SJSA1 (cell line): Measurements from ENCODE around the gene ATXN2. TPM values are rescaled to one million over a fixed set of nuclear protein-coding genes. Genes with fewer than 3 reads are reported as not detected.
"Not testable (repeated sequence)": the region's sequence is repeated elsewhere in the genome, so short reads cannot be mapped to it uniquely, and the experiment has no call there.

Experiments
- DNase-seq, 2 experiments: peaks; one replicate each; pipeline ENCODE4 v3.0.0-alpha.2; 2015 to 2020; ENCODE audit warnings: low spot score in 2 of 2, low read depth in 1 of 2
- H3K27ac ChIP-seq: fragments of 250-450 bp; sonication (Bioruptor Pico); 2 replicates; pipeline ENCODE4 v1.5.1; 2020; ENCODE audit warnings: mild to moderate bottlenecking, moderate library complexity
- H3K27me3 ChIP-seq: fragments of 250-450 bp; sonication (Bioruptor Pico); replicated peaks from 2 replicates; pipeline ENCODE4 v1.5.1; 2020; ENCODE audit warnings: mild to moderate bottlenecking, moderate library complexity
- H3K36me3 ChIP-seq: fragments of 250-450 bp; sonication (Bioruptor Pico); 2 replicates; pipeline ENCODE4 v1.5.1; 2020; ENCODE audit warnings: mild to moderate bottlenecking
- H3K4me1 ChIP-seq: fragments of 250-450 bp; sonication (Bioruptor Pico); replicated peaks from 2 replicates; pipeline ENCODE4 v1.6.1; 2021; ENCODE audit warnings: mild to moderate bottlenecking
- H3K4me3 ChIP-seq: fragments of 250-450 bp; sonication (Bioruptor Pico); 2 replicates; pipeline ENCODE4 v1.5.1; 2020; ENCODE audit warnings: mild to moderate bottlenecking
- H3K9me3 ChIP-seq: fragments of 250-450 bp; sonication (Bioruptor Pico); replicated peaks from 2 replicates; pipeline ENCODE4 v1.5.1; 2020; ENCODE audit warnings: mild to moderate bottlenecking
- total RNA-seq: library from RNA; depleted of rRNA; stranded (reverse); fragments of >200 nt; shearing (Covaris generic); gene quantifications from 2 replicates; pipeline ENCODE4 v1.2.3, GENCODE V29; 2014

Gene ATXN2
- total RNA-seq, 1 experiment from 2014 or later = 13.6 TPM

DNA sequence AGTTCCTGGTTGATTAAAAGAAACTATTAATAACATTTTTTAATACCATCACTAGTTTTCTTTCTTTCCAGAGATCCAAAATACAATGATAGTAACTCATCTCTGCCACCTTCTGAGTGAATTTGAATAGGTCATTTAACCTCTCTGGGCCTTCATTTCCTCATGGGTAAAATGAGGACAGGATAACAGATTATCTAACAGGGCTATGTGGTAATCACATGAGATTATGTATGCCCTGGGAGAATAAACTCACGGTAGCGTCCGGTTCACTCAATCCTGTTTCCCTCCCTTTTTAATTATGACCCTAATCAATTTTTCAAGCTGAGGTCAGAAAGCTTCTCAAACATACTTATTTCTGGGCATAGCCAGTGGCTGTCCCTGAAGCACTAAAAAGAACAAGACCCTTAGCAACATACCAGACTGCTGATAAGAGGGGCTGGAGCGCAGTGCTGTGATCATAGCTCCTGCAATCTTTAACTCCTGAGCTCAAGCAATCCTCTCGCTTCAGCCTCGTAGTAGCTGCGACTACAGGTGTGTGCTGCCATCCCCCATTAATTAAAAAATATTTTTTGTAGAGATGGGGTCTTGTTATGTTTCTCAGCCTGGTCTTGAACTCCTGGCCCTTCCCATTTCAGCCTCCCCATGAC lies 24.2 kb downstream of the ATXN2 start:
- H3K27me3 ChIP-seq = peaks cover 2% of the 10 kb centered on the region; the same call in 1 of the 2 replicates
- H3K9me3 ChIP-seq = peaks cover 3% of the 10 kb centered on the region
- DNase-seq = no peak
- peaks cover 3% of the 10 kb centered on the region; the same call in 1 of the 2 replicates for H3K36me3 ChIP-seq
- peaks cover 38% of the 10 kb centered on the region for H3K4me1 ChIP-seq
- no peak overlapping the region for H3K4me3 ChIP-seq
- no peak overlapping the region for H3K27ac ChIP-seq

DNA sequence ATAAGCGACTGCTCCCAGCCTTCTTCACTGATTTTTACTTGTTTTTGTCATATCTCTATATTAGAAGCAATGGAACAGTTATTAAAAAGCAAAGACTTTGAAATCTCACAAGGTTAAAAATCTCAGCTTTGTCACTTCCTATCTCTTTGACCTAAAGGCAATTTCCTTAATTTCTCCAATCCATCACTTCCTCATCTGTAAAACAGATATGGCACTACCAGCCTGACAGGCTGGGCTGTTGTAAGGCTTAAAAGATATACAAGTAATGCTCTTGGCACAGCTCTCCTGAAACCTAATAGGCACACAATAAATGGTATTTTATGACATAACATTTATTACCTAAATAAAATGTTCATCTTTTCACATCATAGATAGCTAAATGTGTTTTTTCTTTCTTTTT lies 25.6 kb downstream of the ATXN2 start:
- H3K27me3 ChIP-seq = no peaks in the 10 kb centered on the region
- H3K9me3 ChIP-seq = no peaks in the 10 kb centered on the region
- H3K4me1 ChIP-seq = peaks cover 41% of the 10 kb centered on the region
- H3K36me3 ChIP-seq = peaks cover 6% of the 10 kb centered on the region; the same call in 1 of the 2 replicates
- H3K4me3 ChIP-seq = no peak overlapping the region
- DNase-seq = no peak
- H3K27ac ChIP-seq = no peak overlapping the region

DNA sequence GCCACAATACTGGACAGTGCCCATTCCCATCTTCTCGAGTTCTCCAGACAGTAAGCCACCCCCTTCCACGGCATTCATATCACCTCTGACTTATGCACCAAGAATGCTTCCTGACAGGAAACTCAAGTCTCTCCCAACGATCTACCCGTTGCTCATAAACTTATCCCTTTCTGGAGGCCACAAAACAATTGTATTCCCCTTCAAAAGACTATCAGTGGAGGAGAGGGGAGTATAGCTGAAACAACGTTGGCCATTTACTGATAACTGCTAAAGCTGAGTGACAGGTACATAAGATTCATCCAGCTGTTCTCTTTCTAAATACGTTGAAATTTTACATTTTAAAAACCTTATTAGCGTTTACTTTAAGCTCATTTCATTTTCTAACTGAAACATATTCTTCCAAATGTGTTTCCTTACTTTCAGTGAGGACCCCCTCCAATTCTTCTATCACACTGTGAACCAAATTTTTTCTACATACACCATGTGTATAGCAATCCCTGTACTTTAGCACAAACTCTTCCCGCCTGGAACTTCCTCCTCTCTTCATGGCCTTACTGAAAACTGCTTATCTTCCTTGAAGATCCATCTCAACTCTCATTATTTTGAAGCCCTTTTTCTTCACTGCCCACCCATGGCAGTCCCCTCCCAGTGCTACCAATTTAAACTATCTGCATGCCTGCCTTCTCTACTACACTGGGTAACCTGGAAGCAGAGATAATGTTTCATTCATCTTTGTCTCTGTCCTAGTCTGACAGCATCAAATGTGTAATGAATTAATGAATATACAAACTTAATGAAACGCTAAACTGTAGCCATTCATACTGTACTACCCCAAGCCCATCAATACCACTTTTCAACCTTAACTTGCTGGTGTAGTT lies 28.8 kb downstream of the ATXN2 start:
- H3K27ac ChIP-seq = peak overlapping the region; percentile 87
- H3K36me3 ChIP-seq = peaks cover 10% of the 10 kb centered on the region; the same call in 1 of the 2 replicates
- H3K27me3 ChIP-seq = no peaks in the 10 kb centered on the region
- H3K4me1 ChIP-seq = peaks cover 33% of the 10 kb centered on the region
- no peak overlapping the region for H3K4me3 ChIP-seq
- peak; percentile 71 for DNase-seq
- H3K9me3 ChIP-seq = no peaks in the 10 kb centered on the region

DNA sequence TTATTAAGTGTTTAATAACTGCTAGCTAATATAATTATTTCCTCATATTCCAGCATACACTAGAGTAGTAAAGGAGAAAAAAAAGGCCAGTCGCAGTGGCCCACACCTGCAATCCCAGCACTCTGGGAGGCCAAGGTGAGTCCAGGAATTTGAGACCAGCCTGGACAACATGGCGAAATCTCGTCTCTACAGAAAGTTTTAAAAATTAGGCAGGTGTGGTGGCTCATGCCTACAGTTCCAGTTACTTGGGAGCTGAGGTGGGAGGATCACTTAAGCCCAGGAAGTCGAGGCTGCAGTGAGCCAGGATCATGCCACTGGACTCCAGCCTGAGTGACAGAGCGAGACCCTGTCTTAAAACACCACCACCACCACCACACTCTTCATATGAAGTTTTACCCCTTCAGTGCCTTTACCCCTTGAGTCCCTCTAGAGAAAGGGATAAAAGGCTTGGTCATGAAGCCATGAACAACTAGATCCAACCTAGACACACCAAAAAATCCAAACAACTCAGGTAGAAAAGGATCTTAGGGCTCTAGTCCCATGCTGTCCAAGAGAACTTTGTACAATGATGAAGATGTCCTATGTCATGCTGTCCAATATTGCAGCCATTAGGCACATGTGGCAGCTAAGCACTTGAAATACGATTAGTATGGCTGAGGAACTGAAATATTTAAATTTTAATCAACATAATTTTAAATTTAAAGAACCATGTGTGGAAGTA lies 29.6 kb downstream of the ATXN2 start:
- H3K36me3 ChIP-seq = peaks cover 10% of the 10 kb centered on the region; the same call in 1 of the 2 replicates
- H3K27me3 ChIP-seq = no peaks in the 10 kb centered on the region
- H3K4me3 ChIP-seq = no peak overlapping the region
- peak overlapping the region; percentile 87 for H3K27ac ChIP-seq
- no peaks in the 10 kb centered on the region for H3K9me3 ChIP-seq
- no peak for DNase-seq
- peaks cover 33% of the 10 kb centered on the region for H3K4me1 ChIP-seq

DNA sequence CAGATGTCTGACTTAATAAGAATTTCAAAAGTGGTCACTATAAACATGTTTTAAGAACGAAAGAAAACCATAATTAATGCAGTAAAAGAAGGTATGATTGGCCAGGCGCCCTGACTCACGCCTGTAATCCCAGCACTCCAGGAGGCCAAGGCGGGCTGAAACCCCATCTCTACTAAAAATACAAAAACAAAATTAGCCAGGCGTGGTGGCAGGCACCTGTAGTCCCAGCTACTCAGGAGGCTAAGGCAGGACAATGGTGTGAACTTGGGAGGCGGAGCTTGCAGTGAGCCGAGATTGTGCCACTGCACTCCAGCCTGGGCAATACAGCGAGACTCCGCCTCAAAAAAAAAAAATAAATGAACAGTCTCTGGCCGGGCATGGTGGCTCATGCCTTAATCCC lies 38.3 kb downstream of the ATXN2 start:
- not testable (repeated sequence) for DNase-seq, H3K27ac ChIP-seq, H3K27me3 ChIP-seq, H3K4me3 ChIP-seq, H3K9me3 ChIP-seq
- H3K4me1 ChIP-seq = peaks cover 10% of the 10 kb centered on the region
- peaks cover 12% of the 10 kb centered on the region for H3K36me3 ChIP-seq

DNA sequence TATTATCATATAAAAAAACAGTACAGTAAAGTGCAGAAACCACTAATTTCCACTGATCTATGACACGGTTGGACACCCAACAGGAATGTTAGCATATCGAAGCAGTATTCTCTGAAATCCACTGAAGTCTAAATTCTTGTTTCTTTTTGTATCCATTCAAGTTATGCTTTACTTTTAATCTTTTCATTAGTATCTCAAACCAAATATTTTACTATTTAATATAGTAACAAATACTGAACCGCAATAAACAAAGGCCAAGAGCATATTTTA lies 41.1 kb downstream of the ATXN2 start:
- Histone ChIP-seq H3K9me3 (no peaks in the 10 kb centered on the region), H3K4me3 (no peak overlapping the region)

DNA sequence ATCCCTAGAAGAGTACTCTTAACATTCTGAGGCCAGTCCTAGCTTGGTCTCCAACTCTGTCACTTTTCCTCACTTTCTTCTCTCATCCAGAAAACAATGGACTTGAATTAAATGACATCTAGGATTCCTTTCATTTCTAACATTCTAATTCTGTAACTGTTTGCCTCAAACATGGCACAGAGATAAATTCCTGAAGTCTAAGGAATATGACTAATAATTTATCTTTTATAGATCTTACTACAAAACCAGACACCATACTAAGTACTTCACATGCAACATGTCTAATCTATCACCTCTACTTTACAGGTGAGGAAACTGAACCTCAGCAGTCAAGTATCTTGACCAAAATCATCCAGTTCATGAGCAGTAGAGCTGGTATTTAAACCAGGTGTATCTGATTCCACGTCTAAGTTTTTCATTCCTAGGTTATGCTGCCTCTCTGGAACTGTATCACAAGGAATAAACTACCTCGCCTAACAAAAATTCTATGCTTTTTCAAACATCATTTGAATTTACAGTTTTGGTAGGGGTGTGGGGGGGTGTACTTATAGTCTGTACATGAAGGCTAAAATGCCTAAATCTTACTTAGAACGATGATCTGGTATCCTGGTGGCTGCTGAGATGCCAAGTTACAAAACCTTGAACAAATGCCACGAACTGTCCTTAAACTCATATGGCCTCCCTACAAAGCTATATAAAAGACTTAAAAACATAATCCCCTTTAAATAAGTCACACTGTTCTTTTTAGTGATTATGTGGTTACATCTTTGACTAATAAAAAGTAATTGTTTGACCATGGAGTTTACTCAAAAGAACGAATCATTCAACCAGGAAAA lies 41.6 kb downstream of the ATXN2 start:
- peaks cover 16% of the 10 kb centered on the region for H3K36me3 ChIP-seq
- DNase-seq = peak in 1 of 2 experiments; percentile 18
- H3K27ac ChIP-seq = peak overlapping the region; percentile 14; the same call in 1 of the 2 replicates
- no peaks in the 10 kb centered on the region for H3K9me3 ChIP-seq
- H3K4me3 ChIP-seq = no peak overlapping the region
- peaks cover 10% of the 10 kb centered on the region for H3K4me1 ChIP-seq
- H3K27me3 ChIP-seq = no peaks in the 10 kb centered on the region

More for the DNA sequence above, 41.1 kb downstream of the ATXN2 start:
- DNase-seq = no peak
- no peaks in the 10 kb centered on the region for H3K27me3 ChIP-seq
- peaks cover 10% of the 10 kb centered on the region for H3K4me1 ChIP-seq
- H3K36me3 ChIP-seq = peaks cover 18% of the 10 kb centered on the region
- no peak overlapping the region for H3K27ac ChIP-seq

DNA sequence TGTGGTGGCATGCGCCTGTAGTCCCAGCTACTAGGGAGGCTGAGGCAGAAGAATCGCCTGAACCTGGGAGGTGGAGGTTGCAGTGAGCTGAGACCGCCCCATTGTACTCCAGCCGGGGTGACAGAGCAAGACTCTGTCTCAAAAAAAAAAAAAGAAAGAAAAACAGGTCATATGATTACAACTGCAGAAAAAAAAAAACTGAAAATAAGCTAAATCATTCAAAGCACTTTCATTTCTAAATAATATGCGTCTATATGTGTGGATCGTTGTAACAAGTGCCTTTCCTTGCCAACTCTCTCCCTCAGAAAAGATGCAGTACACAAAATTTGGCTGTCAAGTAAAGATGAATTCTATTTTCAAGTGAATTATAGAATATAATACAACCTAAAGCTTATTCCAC lies 42.4 kb downstream of the ATXN2 start:
- Histone ChIP-seq H3K27ac (no peak overlapping the region), H3K4me3 (no peak overlapping the region), H3K4me1 (peaks cover 10% of the 10 kb centered on the region), H3K27me3 (no peaks in the 10 kb centered on the region), H3K36me3 (peaks cover 17% of the 10 kb centered on the region), H3K9me3 (no peaks in the 10 kb centered on the region)
- DNase-seq = no peak

DNA sequence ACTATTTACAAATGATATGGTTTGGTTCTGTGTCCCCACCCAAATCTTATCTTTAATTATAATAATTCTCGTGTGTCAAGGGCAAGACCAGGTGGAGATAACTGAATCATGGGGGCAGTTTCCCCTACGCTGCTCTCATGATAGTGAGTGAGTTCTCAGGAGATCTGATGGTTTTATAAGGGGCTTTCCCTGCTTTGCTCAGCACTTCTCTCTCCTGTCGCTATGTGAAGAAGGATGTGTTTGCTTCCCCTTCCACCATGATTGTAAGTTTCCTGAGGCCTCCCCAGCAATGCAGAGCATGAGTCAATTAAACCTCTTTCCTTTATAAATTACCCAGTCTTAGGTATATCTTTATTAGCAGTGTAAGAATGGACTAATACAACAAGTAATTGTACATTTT lies 43.8 kb downstream of the ATXN2 start:
- not testable (repeated sequence) for H3K27ac ChIP-seq, H3K9me3 ChIP-seq

DNA sequence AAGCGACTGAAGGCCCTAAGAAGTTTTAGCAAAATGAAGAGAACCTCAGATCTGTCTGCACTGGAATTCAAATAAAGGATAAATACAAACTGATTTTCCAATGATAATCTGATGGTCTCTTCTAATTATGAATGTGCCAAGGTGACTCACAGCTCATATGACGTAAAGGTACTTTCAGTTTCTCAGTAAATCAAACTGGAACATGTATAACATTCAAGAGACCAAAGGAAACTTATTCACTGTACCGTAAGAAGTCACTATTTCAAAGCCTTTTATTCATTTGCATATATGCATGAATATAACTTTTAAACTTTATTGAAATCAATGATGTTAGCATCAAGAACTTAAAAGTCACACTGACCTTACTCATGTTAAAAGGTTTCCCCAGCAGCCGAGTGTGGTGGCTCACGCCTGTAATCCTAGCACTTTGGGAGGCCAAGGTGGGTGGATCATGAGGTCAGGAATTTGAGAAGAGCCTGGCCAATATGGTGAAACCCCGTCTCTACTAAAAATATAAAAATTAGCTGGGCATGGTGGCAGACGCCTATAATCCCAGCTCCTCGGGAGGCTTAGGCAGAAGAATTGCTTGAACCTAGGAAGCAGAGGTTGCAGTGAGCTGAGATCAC lies 52.2 kb downstream of the ATXN2 start:
- no peaks in the 10 kb centered on the region for H3K4me1 ChIP-seq
- no peaks in the 10 kb centered on the region for H3K9me3 ChIP-seq
- no peak overlapping the region for H3K27ac ChIP-seq
- no peak overlapping the region for H3K4me3 ChIP-seq
- no peak for DNase-seq
- peaks cover 64% of the 10 kb centered on the region for H3K36me3 ChIP-seq
- H3K27me3 ChIP-seq = no peaks in the 10 kb centered on the region

More for the DNA sequence above, 43.8 kb downstream of the ATXN2 start:
- H3K27me3 ChIP-seq, H3K4me3 ChIP-seq, DNase-seq: not testable (repeated sequence)
- peaks cover 29% of the 10 kb centered on the region for H3K36me3 ChIP-seq
- peaks cover 10% of the 10 kb centered on the region for H3K4me1 ChIP-seq

DNA sequence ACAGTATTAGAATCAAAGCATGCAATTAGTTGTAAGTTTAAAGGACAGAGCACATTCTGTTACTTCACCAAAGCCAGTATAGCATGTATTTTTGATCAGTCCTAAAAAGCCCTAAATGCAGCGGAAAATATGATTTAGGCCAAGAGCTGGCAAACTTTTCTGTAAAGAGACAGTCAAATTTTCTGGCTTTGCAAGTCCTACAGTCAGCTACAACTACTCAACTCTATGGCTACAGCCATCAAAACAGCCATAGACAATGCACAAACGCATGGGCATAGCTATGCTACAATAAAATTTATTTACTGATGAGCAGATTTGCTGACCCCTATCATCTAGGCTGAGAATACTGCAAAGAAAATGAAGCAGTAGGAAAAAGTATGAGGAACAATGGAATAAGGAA lies 52.9 kb downstream of the ATXN2 start:
- DNase-seq = no peak
- Histone ChIP-seq H3K27me3 (no peaks in the 10 kb centered on the region), H3K9me3 (no peaks in the 10 kb centered on the region), H3K4me3 (no peak overlapping the region), H3K4me1 (no peaks in the 10 kb centered on the region), H3K36me3 (peaks cover 60% of the 10 kb centered on the region), H3K27ac (no peak overlapping the region)

DNA sequence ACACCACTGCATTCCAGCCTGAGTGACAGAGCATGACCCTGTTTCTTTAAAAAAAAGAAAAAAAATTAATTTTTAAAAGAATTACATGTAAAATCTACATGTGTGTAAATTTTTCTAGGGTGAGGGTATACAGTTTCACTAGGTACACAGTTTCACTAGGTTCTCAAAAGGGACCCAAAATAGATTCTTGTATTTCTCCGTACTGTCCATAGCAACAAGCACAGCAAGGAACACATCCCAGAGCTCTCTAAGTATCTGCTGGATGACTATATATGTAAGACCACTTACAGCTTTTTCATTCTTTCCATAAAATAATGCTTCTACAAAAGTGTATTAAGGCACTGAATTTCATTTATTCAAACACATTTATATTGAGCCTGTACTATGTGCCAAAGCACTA lies 55.1 kb downstream of the ATXN2 start:
- Histone ChIP-seq H3K27me3 (no peaks in the 10 kb centered on the region), H3K4me3 (no peak overlapping the region), H3K27ac (no peak overlapping the region), H3K4me1 (no peaks in the 10 kb centered on the region), H3K9me3 (no peaks in the 10 kb centered on the region), H3K36me3 (peaks cover 47% of the 10 kb centered on the region)
- no peak for DNase-seq

DNA sequence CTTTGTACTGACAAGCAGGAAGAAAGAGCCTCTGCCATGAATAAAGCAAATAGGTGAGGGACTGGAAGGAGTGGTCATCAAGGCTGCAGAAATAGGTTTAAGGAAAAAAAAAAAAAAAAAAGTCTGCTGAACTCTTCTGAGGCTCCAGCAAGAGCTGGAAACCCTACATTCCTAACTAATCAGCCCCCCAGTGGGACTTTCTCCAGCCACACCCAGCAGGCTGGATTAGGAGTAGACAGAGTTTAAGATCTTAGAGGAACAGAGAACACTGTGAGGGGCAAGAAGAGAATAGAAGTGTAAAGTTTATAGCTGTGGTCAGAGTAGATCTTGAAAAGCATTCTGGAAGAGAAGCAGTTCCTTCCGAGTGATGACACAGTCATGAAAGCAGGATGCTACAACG lies 66.4 kb downstream of the ATXN2 start:
- peaks cover 32% of the 10 kb centered on the region for H3K36me3 ChIP-seq
- H3K27ac ChIP-seq = no peak overlapping the region
- no peak for DNase-seq
- no peaks in the 10 kb centered on the region for H3K4me1 ChIP-seq
- H3K9me3 ChIP-seq = no peaks in the 10 kb centered on the region
- H3K27me3 ChIP-seq = no peaks in the 10 kb centered on the region
- no peak overlapping the region for H3K4me3 ChIP-seq
